Measurements from ENCODE around the gene PCNX2. TPM values are rescaled to one million over a fixed set of nuclear protein-coding genes. Genes with fewer than 3 reads are reported as not detected.

Gene PCNX2
- total and polyA plus RNA-seq, 2 of the 8 experiments (the other 6 are each of a cell fraction or from before 2014, with no cell fraction given), result 46.1 to 57.6 TPM

GRCh38 chr1:232937741-232938375, 357.7 kb downstream of the PCNX2 start:
- ChIA-PET POLR2A (ENCODE audit: partially characterized antibody) (no interaction called here), CTCF (ENCODE audit: partially characterized antibody) (interaction anchor here (0.7 kb wide), 1 partner anchor 1187 kb away, joined by 3 read pairs; no protein-coding TSS in a partner anchor)
- FAIRE-seq, result no peak
- Histone ChIP-seq H4K91ac (replicated peaks; ENCODE audit: insufficient read length, low read length) (no peak overlapping the region), H3K9me3 (ENCODE audit: insufficient read depth in 2 of 2, low read depth in 1 of 2, low read length in 1 of 2) (no peaks in the 10 kb centered on the region), H4K5ac (ENCODE audit: insufficient read length, low read depth, low read length) (no peak overlapping the region), H3K23ac (ENCODE audit: insufficient read length) (no peak overlapping the region), H3K4me3 (ENCODE audit: extremely low read depth in 1 of 4, insufficient read depth in 2 of 4, low read depth in 3 of 4, low read length in 4 of 4) (no peak overlapping the region), H3K27me3 (replicated peaks in 1 of 4; ENCODE audit: control insufficient read depth in 3 of 4, extremely low read depth in 1 of 4, insufficient read depth in 3 of 4, low read length in 3 of 4) (0 out of 7 replicates have a peak, but pooled peaks cover 0 to 2% (median 0%) of the 10 kb centered on the region in 4 experiments), H3K14ac (ENCODE audit: insufficient read length) (no peak overlapping the region), H2BK20ac (ENCODE audit: low read length) (no peak overlapping the region), H3K79me1 (ENCODE audit: low read depth, low read length) (peaks cover 2% of the 10 kb centered on the region; the same call in 1 of the 2 replicates), H3K4me2 (ENCODE audit: insufficient read depth in 1 of 2, low read depth in 2 of 2, low read length in 2 of 2) (no peak overlapping the region), H3K18ac (ENCODE audit: extremely low read depth, low read length) (no peak overlapping the region), H4K20me1 (replicated peaks in 1 of 2; ENCODE audit: control insufficient read depth in 1 of 2, insufficient read depth in 2 of 2, low read length in 2 of 2) (no peaks in the 10 kb centered on the region), H3K9ac (replicated peaks in 1 of 4; ENCODE audit: extremely low read depth in 1 of 4, low read depth in 3 of 4, low read length in 3 of 4) (no peak overlapping the region), H3K27ac (ENCODE audit: low read depth, low read length) (no peak overlapping the region), H3K56ac (replicated peaks; ENCODE audit: insufficient read length, low read depth, low read length) (no peak overlapping the region), H2AFZ (ENCODE audit: low read length) (no peak overlapping the region), H2BK12ac (ENCODE audit: low read depth, low read length) (no peak overlapping the region), H3K36me3 (ENCODE audit: control insufficient read depth in 2 of 4, insufficient read depth in 4 of 4, low read length in 3 of 4) (no peaks in the 10 kb centered on the region), H3K4me1 (replicated peaks in 1 of 4; ENCODE audit: control insufficient read depth in 3 of 4, insufficient read depth in 4 of 4, low read length in 3 of 4) (no peaks in the 10 kb centered on the region), H3K23me2 (ENCODE audit: low read depth, low read length) (no peaks in the 10 kb centered on the region), H3K79me2 (ENCODE audit: control insufficient read depth in 1 of 2, insufficient read depth in 2 of 2, low read length in 2 of 2) (no peaks in the 10 kb centered on the region), H4K8ac (ENCODE audit: extremely low read depth, insufficient read depth, low read length) (no peak overlapping the region), H3K4ac (replicated peaks; ENCODE audit: insufficient read length, low read depth, low read length) (no peak overlapping the region), H2AK5ac (ENCODE audit: low read depth, low read length) (no peak overlapping the region), H2BK120ac (replicated peaks; ENCODE audit: low read depth, low read length) (no peak overlapping the region), H2BK15ac (ENCODE audit: low read length) (no peak overlapping the region), H2BK5ac (ENCODE audit: low read depth, low read length) (no peak overlapping the region)
- TF ChIP-seq RFX5 (IDR thresholded peaks at IDR 0.05; ENCODE audit: borderline replicate concordance, low read depth, low read length) (no peak), POLR2AphosphoS5 (IDR thresholded peaks at IDR 0.05; ENCODE audit: low read depth, low read length) (no peak), SP2 (IDR thresholded peaks at IDR 0.05; ENCODE audit: low read length) (no peak)
- 85% methylated on average over 8 of the region's 8 CpGs; no CpG with 5 or more reads in 1 of the 2 experiments for WGBS, 2 experiments (ENCODE audit: extremely low coverage in 1 of 2, insufficient coverage in 1 of 2, insufficient read length in 1 of 2, insufficient replicate concordance in 2 of 2, low coverage in 1 of 2, low lambda C conversion rate in 2 of 2, missing lambda C conversion rate in 1 of 2)
- no peak for DNase-seq (ENCODE audit: low read depth in 1 of 2, low spot score in 2 of 2)
